NCI-H345 treated with DMSO at 0.1 percent for 48 hours (cell line): ENCODE data around the gene IL36B.
"Not testable (repeated sequence)": the region's sequence is repeated elsewhere in the genome, so short reads cannot be mapped to it uniquely, and the experiment has no call there.

ENCODE experiments used
- DNase-seq: peaks from one replicate; lab custom pipeline; 2025; ENCODE audit not compliant: unreplicated experiment; lab: John Stamatoyannopoulos, UW

The IL36B gene

DNA sequence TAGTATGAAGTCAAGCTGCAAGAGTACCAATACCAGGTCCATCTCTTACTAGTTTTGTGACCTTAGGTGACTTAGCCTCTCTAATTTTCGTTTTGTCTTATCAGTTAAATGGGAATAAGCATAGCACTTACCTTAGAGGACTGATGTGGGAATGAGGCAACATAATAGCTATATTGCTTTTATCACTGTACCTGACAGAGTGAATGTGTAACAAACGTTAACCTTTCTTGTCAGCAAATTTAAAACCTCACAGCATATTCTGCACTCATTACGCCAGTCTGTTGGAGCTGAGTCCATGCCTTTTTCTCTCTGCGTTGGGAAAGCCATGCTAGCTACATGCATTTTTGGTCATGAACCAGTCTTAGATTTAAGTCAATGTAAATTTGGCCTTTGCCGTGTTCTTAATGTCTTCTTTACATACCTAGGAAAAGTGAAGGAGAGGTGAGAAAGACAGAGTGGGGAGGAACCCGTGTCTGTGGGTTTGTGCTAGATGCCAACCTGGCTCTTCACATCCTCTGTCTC lies at the start of gene IL36B:
TSS of gene IL36B (minus strand) at position 472 of the 522 bp plus-strand sequence.
- DNase-seq, result no peak

DNA sequence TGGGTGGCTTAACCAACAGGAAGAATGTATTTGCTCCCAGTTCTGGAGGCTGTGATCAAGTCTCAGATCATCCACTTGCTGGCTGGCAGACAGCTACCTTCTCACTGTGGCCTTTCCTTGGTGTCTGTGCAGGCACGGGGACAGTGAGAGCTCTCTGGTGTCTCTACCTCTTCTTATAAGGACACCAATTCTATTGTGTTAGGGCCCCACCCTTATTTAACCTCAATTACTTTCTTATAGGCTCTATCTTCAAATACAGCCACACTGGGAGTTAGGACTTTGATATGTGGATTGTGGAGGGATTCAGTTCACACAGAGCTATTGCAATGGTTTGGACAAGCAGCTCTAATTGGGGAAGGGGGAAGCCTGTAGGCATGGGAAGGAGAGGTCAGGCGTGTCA lies 49.5 kb upstream of the IL36B start:
- no peak for DNase-seq

DNA sequence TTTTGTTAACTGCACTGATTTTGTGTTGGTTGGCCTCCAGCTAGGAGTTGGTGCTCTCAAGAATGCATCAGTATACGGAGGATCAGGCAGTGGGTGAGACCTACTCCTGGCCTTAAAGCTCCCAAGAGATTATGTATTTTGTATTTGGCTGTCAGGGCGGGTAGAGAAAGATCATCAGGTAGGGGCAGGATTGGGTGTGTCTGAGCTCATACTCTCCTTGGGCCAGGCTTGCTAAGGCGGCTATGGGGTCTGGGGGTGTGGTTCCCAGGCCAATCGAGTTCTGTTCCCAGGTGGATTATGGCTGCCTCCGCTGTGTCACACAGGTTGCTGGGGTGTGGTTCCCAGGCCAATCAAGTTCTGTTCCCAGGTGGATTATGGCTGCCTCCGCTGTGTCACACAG lies 45.9 kb upstream of the IL36B start:
- DNase-seq, result no peak

DNA sequence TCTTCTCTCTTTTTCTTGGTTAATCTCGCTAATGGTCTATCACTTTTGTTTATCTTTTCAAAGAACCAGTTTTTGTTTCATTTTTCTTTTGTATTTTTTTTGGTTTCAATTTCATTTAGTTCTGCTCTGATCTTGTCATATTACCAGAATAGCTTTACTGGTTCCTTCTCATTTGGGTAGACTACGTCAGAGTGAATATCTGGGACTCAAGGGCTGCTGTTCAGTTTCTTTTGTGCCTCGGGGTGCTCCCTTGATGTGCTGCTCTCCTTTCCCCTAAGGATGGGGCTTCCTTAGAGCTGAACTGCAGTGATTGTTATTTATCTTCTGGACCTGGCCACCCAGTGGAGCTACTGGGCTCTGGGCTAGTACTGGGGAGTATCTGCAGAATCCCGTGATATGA lies 45.4 kb upstream of the IL36B start:
- no peak for DNase-seq

DNA sequence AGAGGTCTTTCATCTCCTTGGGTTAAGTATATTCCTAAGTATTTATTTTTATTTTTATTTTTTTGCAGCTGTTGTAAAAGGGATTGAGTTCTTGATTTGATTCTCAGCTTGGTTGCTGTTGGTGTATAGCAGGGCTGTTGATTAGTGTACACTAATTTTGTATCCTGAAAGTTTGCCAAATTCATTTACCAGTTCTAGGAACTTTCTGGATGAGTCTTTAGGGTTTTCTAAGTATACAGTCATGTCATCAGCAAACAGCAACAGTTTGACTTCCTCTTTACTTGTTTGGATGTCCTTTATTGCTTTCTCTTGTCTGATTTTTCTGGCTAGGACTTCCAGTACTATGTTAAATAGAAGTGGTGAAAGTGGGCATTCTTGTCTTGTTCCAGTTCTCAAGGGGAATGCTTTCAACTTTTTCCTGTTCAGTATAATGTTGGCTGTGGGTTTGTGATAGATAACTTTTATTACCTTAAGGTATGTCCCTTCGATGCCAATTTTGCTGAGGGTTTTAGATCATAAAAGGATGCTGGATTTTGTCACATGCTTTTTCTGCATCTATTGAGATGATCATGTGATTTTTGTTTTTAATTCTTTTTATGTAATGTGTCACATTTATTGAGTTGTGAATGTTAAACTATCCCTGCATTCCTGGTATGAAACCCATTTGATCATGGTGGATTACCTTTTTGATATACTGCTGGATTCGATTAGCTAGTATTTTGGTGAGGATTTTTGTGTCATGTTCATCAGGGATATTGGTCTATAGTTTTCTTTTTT lies 44.4 kb upstream of the IL36B start:
- not testable (repeated sequence) for DNase-seq

DNA sequence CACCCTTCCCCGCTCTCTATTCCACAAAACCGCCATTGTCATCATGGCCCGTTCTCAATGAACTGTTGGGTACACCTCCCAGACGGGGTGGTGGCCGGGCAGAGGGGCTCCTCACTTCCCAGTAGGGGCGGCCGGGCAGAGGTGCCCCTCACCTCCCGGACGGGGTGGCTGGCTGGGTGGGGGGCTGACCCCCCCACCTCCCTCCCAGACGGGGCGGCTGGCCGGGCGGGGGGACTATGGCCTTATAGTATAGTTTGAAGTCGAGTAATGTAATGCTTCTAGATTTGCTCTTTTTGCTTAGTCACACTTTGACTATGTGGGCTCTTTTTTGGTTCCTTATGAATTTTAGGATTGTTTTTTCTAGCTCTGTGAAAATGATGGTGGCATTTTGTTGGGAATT lies 43.6 kb upstream of the IL36B start:
- not testable (repeated sequence) for DNase-seq

DNA sequence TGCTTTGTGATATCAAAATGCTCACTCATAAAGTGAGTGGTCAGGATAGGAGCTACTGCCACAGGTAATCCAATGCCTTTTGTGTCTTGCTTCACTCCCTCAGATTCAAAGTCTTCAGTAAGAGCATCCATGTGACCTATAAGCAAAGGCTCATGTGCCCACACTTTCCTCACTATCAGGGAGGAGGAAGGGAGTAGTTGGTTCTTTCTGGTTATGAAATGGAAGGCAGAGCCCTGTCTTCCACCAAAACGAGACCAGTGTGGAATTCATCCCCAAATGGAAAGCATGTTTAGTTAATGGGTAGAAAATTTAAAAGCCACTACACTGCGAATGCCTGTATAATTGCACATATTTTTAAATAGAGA lies 40.9 kb upstream of the IL36B start:
- DNase-seq, result no peak

DNA sequence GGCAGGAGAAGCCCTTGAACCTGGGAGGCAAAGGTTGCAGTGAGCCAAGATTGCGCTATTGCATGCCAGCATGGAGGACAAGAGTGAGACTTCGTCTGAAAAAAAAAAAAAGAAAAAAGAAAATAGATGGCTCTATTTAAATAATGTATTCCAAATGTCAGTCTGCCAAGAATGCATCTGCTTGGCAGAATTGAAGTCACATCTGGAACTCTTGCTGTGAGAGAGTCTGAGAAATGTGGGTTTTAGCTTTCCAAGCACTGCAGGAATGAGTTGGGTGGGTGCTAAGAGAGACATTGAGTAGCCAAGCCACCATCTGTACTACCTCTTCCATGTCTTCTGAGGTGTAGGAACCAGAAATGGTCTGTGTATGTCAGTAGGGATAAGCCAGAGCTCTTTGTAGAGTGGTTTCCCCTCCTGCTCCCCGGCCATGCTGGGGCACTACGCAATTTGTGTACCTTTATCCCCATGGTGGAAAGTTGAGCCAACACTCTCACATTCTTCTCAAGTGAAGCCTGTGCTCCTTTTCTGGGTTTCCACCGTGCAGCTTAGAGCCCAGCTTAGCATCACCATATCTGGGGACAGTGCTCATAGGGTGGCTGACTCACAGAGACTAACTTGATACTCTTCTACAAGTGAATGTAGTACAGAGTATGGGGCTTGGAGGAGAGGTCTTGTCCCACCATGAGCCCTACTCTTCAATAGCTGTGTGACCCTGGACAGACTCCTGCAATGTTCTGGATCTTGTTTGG lies 40.4 kb upstream of the IL36B start:
- DNase-seq, result no peak

DNA sequence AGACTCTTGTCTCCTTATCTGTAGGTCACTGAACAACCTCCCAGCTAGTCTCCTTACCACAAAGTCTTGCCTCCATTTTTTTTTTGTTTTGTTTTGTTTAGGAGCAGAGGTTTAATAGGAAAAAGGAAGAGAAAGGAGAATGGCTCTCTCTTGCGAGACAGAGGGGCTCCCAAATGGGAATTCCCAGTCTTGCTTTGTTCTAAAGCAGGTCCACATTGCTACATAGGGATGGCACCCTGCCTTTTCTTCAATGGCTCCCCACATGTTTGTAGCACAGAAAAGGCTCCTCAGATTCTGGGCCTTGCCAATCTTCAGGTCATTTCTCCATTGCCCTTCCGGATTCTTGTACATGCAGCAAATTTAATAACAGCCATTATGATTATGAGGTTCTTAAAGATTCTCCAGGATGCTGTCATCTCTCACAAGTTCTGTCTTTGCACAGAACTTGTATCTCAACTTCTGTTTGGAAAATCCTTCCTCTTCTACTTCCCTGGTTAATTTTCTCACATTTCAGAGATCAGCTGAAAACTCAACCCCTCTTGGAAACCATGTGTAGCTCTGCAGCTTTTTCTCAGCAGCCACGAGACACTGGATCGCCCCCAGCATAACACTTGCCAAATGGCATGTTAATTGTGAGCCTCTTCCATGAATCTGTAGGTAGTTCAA lies 38.7 kb upstream of the IL36B start:
- no peak for DNase-seq

DNA sequence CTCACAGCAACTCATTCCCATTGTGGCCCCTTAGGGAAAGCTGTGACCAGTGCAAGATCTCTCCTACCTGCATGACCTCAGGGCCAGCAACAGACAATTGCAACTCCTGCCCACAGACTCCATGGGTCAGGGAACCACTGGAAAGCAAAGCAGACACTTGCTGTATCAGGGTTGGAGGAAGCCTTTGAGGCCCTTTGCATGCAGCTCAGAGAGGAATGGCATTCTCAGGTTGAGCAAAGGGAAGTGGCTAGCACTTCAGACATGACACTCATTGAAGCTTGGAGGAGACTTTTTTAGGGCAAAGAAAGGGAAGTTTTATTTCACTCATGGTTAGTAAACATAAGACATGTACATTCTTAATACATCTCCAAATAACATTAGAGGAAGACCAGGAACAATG lies 37.2 kb upstream of the IL36B start:
- DNase-seq, result no peak

DNA sequence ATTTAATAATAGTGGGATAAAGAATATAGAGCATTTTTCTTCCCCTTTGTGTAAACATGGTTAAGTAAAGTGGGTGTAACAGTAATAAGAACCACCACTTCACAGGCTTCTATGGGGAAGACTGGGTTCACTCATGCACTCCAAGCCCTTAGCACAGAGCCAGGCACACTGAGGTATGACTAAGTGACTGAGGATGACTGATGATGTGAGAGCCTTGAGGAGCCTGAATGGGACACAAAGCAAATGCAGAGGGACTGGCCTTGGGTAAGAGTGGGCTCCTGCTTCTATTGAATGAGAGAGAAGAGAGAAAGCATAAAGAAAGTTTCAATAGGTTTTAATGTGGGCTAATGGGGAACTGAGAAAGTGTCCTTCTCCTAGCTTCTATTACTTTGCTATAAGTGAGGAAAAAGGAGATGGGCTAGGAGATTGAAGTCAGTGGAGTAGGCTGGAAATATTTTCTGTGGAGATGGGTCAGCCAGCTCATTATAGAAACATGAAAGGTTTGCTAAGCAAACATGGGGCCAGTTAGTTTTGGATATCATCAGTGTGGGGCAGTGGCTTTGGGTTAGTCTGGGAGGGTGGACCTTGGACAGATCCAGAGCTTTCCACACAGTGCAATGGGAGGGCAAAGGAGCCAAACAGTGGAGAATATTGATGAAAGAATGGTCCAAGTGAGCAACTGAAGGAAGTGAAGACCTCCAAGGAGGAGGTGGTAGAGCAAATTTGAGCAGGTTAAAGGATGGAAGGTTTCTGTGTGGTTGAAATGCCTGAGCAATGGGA lies 35.7 kb upstream of the IL36B start:
- no peak for DNase-seq

DNA sequence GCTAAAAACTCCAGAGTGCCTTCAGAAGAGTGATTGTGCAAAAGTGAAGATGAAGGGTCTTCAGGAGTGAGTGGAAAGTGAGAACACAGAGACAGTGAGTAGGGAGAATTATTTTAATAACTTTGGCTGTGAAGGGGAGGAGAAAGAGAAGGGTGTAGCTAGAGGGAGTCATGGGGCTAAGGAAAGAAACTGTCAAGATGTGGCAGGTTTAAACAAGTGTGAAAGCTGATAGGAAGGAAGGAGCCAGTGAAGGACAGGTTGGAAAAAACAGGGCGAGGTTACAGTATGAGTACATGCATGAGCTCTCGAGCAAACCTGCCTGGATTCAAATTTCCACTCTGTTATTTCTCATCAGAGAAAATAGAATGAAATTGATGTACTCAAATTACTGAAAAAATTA lies 32.9 kb upstream of the IL36B start:
- DNase-seq, result no peak

DNA sequence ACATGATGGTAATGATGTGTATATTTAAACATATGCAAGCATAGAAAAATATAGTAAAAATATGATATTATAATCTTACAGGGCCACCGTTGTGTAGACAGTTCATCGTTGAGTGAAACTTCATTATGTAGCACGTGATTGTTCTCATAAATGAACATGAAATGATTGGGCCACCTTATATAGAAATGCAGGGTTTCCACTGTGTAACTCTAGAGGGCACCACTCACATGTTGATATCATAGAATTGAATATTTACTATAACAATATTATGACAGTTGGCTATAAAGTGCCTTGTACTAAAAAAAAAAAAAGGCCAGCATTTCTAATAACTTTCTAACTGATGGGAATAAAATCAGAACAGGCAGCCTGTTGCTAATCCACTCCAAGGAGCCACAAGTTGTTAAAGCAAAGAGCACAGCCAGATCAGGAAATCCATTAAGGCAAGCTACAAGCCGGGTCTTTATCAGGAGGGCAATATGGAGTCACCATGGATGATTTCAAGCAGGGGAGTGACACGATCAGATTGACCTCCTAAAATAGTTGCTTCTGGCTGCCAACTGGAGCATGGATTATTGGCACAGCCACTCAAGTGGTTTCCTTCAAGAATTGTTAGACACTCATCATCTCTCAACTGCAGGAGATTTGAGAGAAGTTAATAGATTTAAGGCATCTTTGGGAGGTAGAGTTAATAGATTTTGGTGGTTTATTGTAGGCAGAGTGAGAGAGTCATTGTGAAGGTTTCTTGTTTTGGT lies 31.8 kb upstream of the IL36B start:
- DNase-seq, result no peak

DNA sequence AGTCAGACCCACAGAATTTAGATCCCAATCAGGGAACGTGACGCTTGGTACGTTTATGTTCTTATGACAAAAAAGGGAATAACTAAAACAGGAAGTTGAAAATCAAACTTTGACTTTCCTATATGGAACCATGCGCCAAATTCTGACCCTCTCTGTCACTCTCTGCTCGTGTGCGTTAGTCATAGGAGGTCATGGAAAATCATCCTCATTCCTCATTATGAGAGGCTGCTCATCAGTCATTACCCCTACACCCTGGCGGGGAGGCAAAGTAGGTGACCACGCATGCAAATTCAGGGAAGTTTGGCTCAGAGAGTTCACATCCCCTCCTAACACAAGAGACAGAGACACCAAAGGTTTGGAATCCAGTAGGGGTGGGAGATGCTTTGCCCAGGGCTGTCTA lies 30.6 kb upstream of the IL36B start:
- no peak for DNase-seq

DNA sequence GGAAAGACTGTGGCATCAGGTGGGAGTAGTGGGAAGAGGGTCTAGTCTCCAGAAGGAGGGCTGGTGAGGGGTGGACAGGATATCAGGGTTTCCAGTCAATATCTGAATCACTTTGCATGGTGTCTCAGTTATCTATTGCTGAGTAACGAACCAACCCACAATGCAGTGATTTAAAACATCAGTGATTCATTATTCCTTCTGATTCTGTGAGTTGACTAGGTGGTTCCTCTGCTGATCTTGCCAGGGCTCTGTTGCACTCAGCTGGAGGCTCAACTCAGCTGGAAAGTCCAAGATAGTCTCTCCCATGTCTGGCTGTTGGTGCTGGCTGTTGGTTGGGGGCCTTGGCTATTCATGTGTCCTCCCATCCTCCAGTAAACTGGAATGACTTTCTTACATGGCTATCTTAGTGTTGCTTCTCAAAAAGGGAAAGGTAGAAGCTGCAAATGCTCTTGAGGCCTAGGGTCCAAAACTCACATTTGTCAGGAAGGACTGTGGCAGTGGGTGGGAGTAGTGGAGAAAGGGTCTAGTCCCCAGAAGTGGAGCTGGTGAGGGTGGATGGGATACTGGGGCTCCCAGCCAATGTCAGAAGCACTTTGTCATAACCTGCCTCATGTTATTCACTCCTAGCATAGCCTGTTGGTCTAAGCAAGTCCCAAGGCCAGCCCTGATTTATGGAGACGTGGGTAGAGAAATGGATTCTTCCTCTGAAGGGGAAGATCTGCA lies 29.0 kb upstream of the IL36B start:
- DNase-seq, result no peak

DNA sequence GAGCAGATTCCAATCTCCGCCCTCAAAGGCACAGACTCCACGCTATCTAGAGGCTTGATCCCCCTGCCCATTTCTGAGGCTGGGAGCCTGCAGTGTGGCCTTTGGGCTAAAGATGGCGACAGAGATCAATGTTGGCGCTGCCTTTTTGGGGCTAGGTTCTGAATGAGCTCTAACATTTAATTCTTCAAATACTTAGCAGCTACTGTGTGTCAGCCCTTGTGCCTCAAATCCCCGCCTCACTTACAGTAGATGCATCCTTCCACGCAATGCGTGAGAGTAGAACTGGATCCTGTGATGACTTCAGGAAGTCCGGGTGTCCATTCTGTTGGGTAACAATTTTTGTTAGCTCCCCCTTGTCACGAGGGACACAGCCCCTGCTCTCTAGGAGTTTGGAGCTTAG lies 27.5 kb upstream of the IL36B start:
- no peak for DNase-seq

DNA sequence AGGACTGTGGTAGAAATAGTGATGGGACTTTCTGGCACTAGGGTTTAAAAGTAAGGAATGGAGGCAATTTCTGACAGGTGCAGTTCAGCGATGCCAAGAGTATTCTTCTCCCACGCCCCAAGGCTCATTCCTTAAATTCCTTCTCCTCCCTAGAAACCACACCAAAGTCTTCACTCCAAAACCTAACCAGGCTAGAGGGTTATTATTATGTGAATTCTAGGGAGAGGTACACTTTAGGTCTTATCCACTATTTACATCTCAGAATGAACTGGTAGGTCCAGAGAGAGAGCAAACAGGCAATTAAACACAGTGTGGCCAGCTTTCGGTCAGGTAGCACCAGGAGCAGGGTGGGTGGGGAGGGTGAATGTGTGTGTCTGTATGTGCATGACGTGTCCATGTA lies 26.5 kb upstream of the IL36B start:
- DNase-seq, result no peak

DNA sequence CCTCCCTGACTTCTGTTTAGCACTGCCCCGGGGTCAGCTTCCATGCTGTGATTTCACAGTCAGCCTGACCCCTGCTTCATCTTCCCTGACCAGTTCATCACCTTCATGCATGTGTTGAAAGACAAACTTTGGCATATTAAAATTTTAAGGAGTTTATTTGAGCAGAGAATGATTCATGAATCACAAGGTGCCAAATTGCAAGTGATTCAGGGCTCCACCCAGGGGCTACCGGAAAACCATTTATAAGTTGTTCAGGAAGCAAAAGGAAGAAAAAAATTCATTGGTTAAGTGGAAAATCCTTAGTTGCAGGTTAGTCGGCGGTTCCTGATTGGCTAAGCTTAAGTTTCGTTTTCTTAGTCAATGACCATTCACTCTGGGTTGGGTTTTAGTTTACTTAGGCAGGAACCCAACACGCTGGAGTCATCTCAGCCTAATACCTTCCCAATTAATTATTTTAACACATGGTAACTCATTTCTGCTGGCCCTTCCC lies 25.7 kb upstream of the IL36B start:
- no peak for DNase-seq

DNA sequence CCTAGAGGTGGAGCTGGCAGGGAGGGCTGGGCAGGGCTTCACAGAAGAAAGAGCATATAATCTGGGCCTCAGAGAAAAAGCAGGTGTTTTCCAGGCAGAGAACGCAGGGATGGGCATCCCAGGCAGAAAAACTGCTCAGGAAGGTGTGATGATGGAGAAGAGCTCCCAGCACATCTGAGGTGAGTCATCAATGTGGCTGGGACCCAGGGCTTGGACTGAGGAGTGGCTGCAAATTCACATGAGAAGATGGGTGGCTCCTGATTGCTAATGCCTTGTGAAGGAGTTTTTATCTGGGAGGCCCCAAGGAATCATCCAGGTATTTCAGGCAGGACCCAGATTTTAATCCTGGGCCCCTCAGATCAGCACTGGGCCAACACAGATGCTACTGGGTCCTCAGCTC lies 25.3 kb upstream of the IL36B start:
- no peak for DNase-seq
